Activated gamma-delta T cell treated with anti-CD3 and anti-CD28 coated beads, Interleukin-2, amount 50 U/mL, for 16 hours (primary cell): ENCODE results near the gene GNMT.

Source experiments
- DNase-seq: peaks from one replicate; pipeline ENCODE4 v3.0.0-alpha.2; 2020; ENCODE audit warnings: low read depth

The GNMT gene

GRCh38 chr6:43013097-43013842, 52.7 kb downstream of the GNMT start:
- DNase-seq: no peak
